HFF-Myc (cell line): ENCODE measurements around the gene ZBP1.

Experiments used
- DNase-seq: peaks from one replicate; pipeline ENCODE4 v3.0.0-alpha.2; 2011; ENCODE audit warnings: low read depth; ENCODE audit errors: extremely low read depth
- H3K4me3 ChIP-seq: replicated peaks from 2 replicates; pipeline ENCODE4 v1.5.1; 2011; ENCODE audit warnings: low read depth, mild to moderate bottlenecking, control low read depth, low read length
- TF ChIP-seq, protein P1 (sequence below): IDR thresholded peaks from 2 replicates; pipeline ENCODE4 v1.5.1; 2012; ENCODE audit warnings: mild to moderate bottlenecking, low read depth, low read length, control low read depth; ENCODE audit errors: missing control alignments

ZBP1 gene

GRCh38 chr20:57649617-57650015 is 29.4 kb upstream of the ZBP1 start:
- TF ChIP-seq, protein P1, sequence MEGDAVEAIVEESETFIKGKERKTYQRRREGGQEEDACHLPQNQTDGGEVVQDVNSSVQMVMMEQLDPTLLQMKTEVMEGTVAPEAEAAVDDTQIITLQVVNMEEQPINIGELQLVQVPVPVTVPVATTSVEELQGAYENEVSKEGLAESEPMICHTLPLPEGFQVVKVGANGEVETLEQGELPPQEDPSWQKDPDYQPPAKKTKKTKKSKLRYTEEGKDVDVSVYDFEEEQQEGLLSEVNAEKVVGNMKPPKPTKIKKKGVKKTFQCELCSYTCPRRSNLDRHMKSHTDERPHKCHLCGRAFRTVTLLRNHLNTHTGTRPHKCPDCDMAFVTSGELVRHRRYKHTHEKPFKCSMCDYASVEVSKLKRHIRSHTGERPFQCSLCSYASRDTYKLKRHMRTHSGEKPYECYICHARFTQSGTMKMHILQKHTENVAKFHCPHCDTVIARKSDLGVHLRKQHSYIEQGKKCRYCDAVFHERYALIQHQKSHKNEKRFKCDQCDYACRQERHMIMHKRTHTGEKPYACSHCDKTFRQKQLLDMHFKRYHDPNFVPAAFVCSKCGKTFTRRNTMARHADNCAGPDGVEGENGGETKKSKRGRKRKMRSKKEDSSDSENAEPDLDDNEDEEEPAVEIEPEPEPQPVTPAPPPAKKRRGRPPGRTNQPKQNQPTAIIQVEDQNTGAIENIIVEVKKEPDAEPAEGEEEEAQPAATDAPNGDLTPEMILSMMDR: no peak
- H3K4me3 ChIP-seq: no peak overlapping the region
- DNase-seq: no peak

GRCh38 chr20:57648878-57649616 is 28.8 kb upstream of the ZBP1 start:
- no peak overlapping the region for H3K4me3 ChIP-seq
- no peak for DNase-seq
- TF ChIP-seq, protein P1: no peak

DNA sequence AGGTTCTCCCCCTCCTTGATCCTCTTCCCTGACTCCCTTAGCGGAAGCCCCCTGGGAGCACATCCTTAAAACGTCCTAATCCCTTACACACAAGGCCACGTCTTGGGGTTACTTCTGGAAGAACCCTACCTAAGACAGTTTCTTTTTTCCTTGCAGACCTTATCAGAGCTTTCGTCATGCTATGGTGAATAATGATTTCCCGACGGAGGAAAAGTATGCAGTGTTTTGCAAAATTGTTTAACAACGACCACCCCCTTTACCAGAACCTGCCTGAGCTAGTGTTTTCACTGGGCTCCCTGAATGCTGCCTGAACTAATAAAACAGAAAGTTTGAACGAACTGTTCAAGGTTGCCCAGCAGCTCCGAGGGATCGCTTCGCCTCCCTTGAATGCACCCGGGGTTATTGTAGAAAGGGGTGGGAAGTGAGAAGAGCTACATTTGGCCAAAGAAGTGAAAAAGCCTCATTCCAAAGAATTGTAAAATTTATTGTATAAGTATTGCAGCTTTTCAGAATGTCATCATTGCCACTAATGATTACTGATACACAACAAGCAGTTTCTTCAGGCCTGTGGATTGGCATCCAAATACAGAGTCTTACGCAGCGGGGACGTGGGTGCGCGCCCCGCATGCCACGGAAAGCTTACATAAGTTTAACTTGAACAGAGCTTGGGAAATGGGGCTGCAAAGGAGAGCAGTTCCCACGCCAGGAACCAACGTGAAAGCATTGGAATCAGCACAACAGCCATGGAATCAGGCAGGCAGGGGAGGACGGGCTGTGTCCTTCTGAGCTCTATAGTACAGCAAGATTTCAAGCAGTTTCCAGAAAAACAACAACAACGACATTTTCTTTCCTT is 27.9 kb upstream of the ZBP1 start:
- no peak for DNase-seq
- TF ChIP-seq, protein P1: no peak
- no peak overlapping the region for H3K4me3 ChIP-seq

DNA sequence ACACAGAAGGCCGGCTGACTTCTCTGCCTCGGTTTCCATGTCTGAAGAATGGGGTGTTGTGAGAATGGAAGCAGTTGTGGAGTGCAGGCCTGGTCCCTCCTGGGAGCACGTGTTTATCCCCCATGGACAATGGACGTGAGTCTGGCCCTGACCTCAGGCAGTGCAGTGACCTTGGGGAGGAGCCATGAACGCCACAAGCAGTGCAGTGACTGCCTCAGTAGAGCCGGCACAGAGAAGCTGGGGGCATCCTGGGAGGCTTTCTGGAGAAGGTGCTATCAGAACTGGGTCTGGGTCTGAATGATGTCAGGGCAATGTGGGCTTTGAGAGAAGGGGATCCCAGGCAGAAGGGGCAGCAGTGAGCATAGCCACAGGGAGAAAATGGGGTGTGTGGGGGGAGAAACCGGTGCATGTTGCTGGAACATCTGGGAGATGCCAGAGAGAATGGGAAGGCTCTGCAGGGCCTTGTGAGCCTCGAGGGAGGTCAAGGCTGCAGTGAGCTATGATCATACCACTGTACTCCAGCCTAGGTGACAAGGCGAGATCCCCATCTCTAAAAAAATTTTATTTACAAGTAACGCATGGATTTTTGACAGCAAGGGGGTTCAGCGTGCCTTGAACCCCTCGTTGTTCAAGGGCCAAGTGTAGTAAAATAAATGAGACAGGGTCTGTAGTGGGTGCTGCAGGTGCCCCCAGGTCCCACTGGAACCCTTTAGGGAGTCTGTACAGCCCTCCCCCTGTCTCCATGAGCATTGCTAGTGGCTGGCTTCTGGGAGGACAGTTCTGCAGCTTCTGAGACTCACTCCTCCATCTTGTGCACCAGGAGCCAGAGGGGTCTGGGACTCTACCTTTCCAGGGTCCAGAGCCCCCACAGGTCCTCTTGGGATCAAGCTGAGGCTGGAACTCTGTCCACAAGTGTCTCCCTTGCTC is 27.0 kb upstream of the ZBP1 start:
- DNase-seq: no peak
- TF ChIP-seq, protein P1: no peak
- no peak overlapping the region for H3K4me3 ChIP-seq

DNA sequence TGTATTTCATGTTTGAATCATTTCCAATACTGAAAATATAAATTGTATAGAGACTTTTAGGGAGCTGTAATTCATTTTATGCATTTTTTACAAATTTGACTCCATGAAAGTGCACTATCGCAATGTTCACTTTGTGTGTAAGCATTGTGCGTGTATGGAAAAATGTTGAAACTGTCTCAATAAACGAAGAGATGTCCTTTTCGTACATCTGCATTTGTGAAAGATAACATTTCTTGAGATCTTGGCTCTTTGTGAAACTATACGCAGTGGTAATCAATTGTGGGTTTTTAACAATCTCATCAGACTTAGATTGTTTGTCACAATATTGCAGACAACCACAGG is 18.6 kb upstream of the ZBP1 start:
- TF ChIP-seq, protein P1: no peak
- no peak for DNase-seq

DNA sequence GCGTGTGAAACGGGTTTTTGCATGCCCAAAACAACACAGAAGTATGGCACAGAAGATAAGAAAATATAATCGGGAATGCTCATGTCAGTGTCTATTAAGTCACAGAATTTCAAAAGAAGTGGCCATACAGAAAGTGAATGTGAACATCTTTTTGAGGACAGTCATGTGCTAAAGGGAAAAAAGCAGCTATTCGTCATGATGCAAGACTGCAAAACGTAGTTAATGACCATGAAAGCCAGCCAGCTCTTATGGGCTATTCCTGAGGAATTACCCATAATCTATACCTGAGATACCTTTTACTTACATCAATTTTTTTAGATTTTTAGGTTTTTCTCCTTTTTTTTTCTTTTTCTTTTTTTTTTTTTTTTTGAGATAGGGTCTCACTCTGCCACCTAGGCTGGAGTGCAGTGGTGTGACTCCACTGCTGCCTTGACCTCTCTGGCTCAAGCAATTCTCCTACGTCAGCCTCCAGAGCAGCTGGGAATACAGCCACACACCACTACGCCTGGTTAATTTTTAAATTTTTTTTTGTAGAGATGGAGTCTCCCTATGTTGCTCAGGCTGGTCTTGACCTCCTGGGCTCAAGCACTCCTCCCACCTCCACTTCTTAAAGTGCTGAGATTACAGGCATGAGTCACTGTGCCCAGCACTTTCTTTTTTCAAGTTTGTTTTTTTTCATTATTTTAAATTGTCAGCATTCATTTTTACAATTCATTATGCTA is 18.1 kb upstream of the ZBP1 start:
- DNase-seq: no peak
- TF ChIP-seq, protein P1: no peak
- H3K4me3 ChIP-seq: no peak overlapping the region

More for the DNA sequence above, 18.6 kb upstream of the ZBP1 start:
- H3K4me3 ChIP-seq: no peak overlapping the region
